AG04450 (cell line): Measurements from ENCODE around the gene MCC. TPM values are rescaled to one million over a fixed set of nuclear protein-coding genes. Genes with fewer than 3 reads are reported as not detected.

Experiments used
- CTCF ChIA-PET: fragments of 300-600, 350-600 bp; formaldehyde crosslinking; extraction: SDS; loops from one replicate; lab custom pipeline; 2022; ENCODE audit warnings: antibody characterized with exemption, inconsistent platforms; lab: Charles Lee
- POLR2A ChIA-PET: fragments of 350-600 bp; formaldehyde crosslinking; extraction: SDS; loops from one replicate; lab custom pipeline; 2021; ENCODE audit warnings: antibody characterized with exemption, inconsistent platforms; lab: Yijun Ruan, JAX
- DNase-seq: peaks from one replicate; pipeline ENCODE4 v3.0.0-alpha.2; 2011; ENCODE audit warnings: low read depth, low spot score
- H3K27ac ChIP-seq: one replicate; pipeline ENCODE4 v1.5.1; 2012; ENCODE audit warnings: low read depth, low read length, control low read depth
- H3K27me3 ChIP-seq: one replicate; pipeline ENCODE4 v1.6.0; 2012; ENCODE audit warnings: low read length; ENCODE audit not compliant: control insufficient read depth, insufficient read depth
- H3K4me3 ChIP-seq: 2 replicates; pipeline ENCODE4 v1.5.1; 2011; ENCODE audit warnings: mild to moderate bottlenecking, low read depth, low read length, control low read depth
- H3K9me3 ChIP-seq: 2 replicates; pipeline ENCODE4 v1.5.1; 2012; ENCODE audit warnings: low read length; ENCODE audit not compliant: control insufficient read depth, insufficient read depth
- polyA plus RNA-seq: library from polyadenylated mRNA; depleted of rRNA; stranded (reverse); fragments of >200 nt; gene quantifications from 2 replicates; pipeline ENCODE4 v1.2.3, GENCODE V29; 2011
- TF ChIP-seq, protein P1 (sequence below): IDR thresholded peaks from 2 replicates; pipeline ENCODE4 v1.5.1; 2011; ENCODE audit warnings: low read depth, low read length, control low read depth, inconsistent platforms

The MCC gene
- polyA plus RNA-seq, 1 experiment, result 17.5 TPM

DNA sequence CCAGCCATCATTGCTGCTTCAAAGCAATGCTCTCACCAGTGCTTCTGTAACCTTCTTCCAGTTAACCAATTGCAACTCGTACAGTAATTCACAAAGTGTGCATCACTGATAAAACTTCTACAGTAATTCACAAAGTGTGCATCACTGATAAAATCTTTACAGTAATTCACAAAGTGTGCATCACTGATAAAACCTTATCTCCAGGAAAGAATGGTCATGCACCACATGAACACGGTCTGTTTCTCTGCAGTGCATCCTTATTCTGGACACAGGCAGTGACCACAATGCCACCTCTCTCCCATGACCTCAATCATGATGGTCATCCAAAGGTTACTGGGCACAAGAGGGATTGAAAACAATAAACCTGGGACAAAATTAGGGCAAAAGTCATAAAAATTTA, 207.1 kb downstream of the MCC start:
- Histone ChIP-seq H3K9me3 (no peaks in the 10 kb centered on the region), H3K4me3 (no peak overlapping the region), H3K27ac (no peak overlapping the region), H3K27me3 (no peaks in the 10 kb centered on the region)
- ChIA-PET POLR2A (no interaction called here), CTCF (interaction anchor here (1.2 to 2.7 kb wide), 2 partner anchors 98 to 285 kb away, joined by 3 to 9 read pairs; no protein-coding TSS in a partner anchor)
- TF ChIP-seq, protein P1, sequence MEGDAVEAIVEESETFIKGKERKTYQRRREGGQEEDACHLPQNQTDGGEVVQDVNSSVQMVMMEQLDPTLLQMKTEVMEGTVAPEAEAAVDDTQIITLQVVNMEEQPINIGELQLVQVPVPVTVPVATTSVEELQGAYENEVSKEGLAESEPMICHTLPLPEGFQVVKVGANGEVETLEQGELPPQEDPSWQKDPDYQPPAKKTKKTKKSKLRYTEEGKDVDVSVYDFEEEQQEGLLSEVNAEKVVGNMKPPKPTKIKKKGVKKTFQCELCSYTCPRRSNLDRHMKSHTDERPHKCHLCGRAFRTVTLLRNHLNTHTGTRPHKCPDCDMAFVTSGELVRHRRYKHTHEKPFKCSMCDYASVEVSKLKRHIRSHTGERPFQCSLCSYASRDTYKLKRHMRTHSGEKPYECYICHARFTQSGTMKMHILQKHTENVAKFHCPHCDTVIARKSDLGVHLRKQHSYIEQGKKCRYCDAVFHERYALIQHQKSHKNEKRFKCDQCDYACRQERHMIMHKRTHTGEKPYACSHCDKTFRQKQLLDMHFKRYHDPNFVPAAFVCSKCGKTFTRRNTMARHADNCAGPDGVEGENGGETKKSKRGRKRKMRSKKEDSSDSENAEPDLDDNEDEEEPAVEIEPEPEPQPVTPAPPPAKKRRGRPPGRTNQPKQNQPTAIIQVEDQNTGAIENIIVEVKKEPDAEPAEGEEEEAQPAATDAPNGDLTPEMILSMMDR, result no peak
- DNase-seq, result no peak

DNA sequence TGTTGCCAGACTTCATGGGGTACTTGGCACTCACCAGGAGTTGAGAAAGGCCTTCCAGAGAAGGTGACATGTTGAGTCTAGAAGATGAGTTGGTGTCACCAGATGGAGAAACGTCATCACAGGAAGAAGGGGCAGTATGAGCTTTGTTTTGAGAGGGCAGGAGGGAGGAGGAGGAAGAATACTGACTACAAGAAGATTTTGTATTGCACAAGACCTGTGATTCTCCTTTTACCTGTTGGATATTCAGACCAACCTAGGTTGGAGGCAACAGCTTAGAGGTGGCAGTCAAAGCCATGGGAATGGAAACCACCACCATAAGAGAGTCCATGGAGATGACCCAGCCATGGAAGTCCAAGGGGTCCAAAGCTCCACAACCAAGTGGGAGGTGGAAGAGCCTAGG, 207.7 kb downstream of the MCC start:
- H3K27ac ChIP-seq, result no peak overlapping the region
- no peaks in the 10 kb centered on the region for H3K27me3 ChIP-seq
- no peak overlapping the region for H3K4me3 ChIP-seq
- ChIA-PET CTCF (interaction anchor here (1.2 to 2.7 kb wide), 2 partner anchors 99 to 284 kb away, joined by 3 to 9 read pairs; no protein-coding TSS in a partner anchor), POLR2A (no interaction called here)
- no peak for DNase-seq
- H3K9me3 ChIP-seq, result no peaks in the 10 kb centered on the region
- TF ChIP-seq, protein P1, result no peak

DNA sequence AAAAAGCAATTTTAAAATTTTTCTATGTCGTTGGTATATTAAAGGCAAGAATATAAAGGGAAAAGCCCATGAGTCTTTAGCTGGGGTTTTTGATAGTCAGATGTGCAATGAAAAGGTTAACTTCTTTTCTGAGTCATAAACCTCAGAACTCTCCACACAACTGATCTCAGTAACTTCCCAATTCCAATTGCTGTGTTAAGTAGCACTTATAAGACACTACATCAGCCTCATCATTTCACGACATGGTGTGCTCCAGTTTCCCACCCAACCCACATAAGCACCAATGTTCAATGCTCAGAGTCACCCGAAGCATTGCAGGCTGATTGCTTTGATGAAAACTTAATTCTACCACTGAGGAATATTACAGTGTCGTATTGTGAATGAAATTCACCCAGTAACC, 209.3 kb downstream of the MCC start:
- TF ChIP-seq, protein P1, result no peak
- ChIA-PET CTCF (interaction anchor here (2.7 kb wide), 1 partner anchor 283 kb away, joined by 9 read pairs; no protein-coding TSS in a partner anchor), POLR2A (no interaction called here)
- DNase-seq, result no peak
- H3K27ac ChIP-seq, result no peak overlapping the region
- H3K27me3 ChIP-seq, result no peaks in the 10 kb centered on the region
- no peak overlapping the region for H3K4me3 ChIP-seq
- no peaks in the 10 kb centered on the region for H3K9me3 ChIP-seq

DNA sequence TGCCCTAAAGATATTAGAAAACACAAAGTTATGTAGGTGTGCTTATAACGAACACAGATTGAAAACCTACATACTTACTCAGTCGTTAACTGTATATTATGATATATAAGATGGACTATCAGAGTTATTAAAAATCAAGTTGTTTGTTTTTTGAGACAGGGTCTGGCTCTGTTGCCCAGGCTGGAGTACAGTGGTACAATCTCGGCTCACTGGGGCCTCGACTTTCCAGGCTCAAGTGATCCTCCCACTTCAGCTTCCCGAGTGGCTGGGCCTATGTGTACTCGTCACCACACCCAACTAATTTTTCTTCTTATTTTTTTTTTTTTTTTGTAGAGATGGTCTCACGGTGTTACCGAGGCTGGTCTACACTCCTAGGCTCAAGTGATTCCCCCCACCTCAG, 211.8 kb downstream of the MCC start:
- no peak for DNase-seq
- ChIA-PET POLR2A (no interaction called here), CTCF (no interaction called here)
- no peaks in the 10 kb centered on the region for H3K9me3 ChIP-seq
- H3K27ac ChIP-seq, result no peak overlapping the region
- H3K27me3 ChIP-seq, result no peaks in the 10 kb centered on the region
- TF ChIP-seq, protein P1, result no peak
- H3K4me3 ChIP-seq, result no peak overlapping the region

DNA sequence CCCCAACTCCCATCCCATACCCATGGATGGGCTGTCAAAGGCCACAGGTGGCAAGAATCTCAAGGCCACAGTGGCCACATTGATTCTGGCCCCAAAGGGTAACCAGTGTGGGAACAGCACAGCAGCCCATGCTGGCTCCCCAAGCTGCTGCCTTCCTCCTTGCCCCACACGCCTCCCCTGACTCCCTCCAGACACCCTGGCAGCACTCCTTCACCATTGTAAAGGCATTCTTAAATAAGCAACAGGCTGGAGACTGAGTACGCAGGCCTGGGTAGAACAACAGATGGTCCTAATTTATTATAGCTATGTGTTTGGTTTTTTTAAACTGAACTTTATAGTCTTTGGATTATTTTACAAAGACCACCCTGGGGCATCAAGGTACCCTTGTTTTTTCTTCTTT, 212.3 kb downstream of the MCC start:
- H3K27ac ChIP-seq, result no peak overlapping the region
- no peaks in the 10 kb centered on the region for H3K9me3 ChIP-seq
- CTCF ChIA-PET, result interaction anchor here (1.4 kb wide), 1 partner anchor 280 kb away, joined by 5 read pairs; no protein-coding TSS in a partner anchor
- POLR2A ChIA-PET, result no interaction called here
- DNase-seq, result no peak
- no peak overlapping the region for H3K4me3 ChIP-seq
- H3K27me3 ChIP-seq, result no peaks in the 10 kb centered on the region
- TF ChIP-seq, protein P1, result no peak
